ENCODE measurements around the gene PABPC1L2A.

Gene PABPC1L2A

GRCh38 chrX:73028876-73029275 lies 50.4 kb downstream of the PABPC1L2A start:
- peaks cover 0 to 6% of the 10 kb centered on the region in 2 donors for H3K9me3 ChIP-seq (ENCODE audit: control insufficient read depth in 1 of 2, low read length in 2 of 2)
- H3K36me3 ChIP-seq (ENCODE audit: control insufficient read depth in 1 of 2, insufficient read depth in 2 of 2, low read length in 2 of 2) = no peaks in the 10 kb centered on the region
- no peaks in the 10 kb centered on the region for H3K27me3 ChIP-seq (ENCODE audit: low read depth, low read length)
- no peaks in the 10 kb centered on the region for H3K4me1 ChIP-seq (ENCODE audit: control insufficient read depth in 1 of 2, insufficient read depth in 2 of 2, low read length in 2 of 2)
- H3K27ac ChIP-seq (ENCODE audit: low read length) = no peak overlapping the region
- H3K4me3 ChIP-seq (ENCODE audit: low read depth in 1 of 2, low read length in 2 of 2) = no peak overlapping the region

Measured in muscle layer of duodenum (tissue), 2 donors.